Smooth muscle cell of the umbilical artery (primary cell): Measurements from ENCODE around the gene YBEY. TPM values are rescaled to one million over a fixed set of nuclear protein-coding genes. Genes with fewer than 3 reads are reported as not detected.

ENCODE experiments used
- total RNA-seq: library from RNA; depleted of rRNA; stranded (reverse); fragments of >200 nt; gene quantifications from 2 replicates; pipeline ENCODE4 v1.2.3, GENCODE V29; 2014

YBEY gene
- total RNA-seq, result 8.3 and 14.0 TPM in 2 replicates

GRCh38 chr21:46285761-46286647 is at the start of gene YBEY:
Gene YBEY (plus strand): TSS chr21:46286342. CDS start chr21:46286914, 572 bp downstream.

GRCh38 chr21:46285206-46285661 is 908 bp upstream of the YBEY start, which contains the start of gene MCM3AP:
Gene MCM3AP (minus strand): TSS chr21:46285611. CDS start chr21:46285286, 325 bp downstream.

GRCh38 chr21:46323710-46324389 is 37.7 kb downstream of the YBEY start, which contains the start of the genes C21orf58 and PCNT:
Gene C21orf58 (minus strand): TSS chr21:46323870. CDS start chr21:46322738, 1,132 bp downstream.
Gene PCNT (plus strand): TSS chr21:46324156. CDS start chr21:46324229, 73 bp downstream.

Other genes with a start within 250 kb of the YBEY start
- 1,261 and 1,787 TPM in 2 replicates for gene COL6A2, start 188.2 kb upstream of the YBEY start, total RNA-seq
- 0.30 and 0.51 TPM in 2 replicates for gene FTCD, start 130.8 kb upstream of the YBEY start, total RNA-seq
- gene SPATC1L, start 101.9 kb upstream of the YBEY start, total RNA-seq, result 3.3 and 5.2 TPM in 2 replicates
- 91.8 and 133 TPM in 2 replicates for gene LSS, start 57.6 kb upstream of the YBEY start, total RNA-seq
- 73.0 and 129 TPM in 2 replicates for gene MCM3AP, start 731 bp upstream of the YBEY start, total RNA-seq
- gene C21orf58, start 37.5 kb downstream of the YBEY start, total RNA-seq, result 2.4 and 4.8 TPM in 2 replicates
- 13.4 and 24.8 TPM in 2 replicates for gene PCNT, start 37.8 kb downstream of the YBEY start, total RNA-seq
- gene DIP2A, start 172.5 kb downstream of the YBEY start, total RNA-seq, result 17.5 and 34.0 TPM in 2 replicates